Dedifferentiated amniotic fluid mesenchymal stem cell (primary cell): ENCODE measurements around the gene MCCC1.
"Not testable (repeated sequence)": the region's sequence is repeated elsewhere in the genome, so short reads cannot be mapped to it uniquely, and the experiment has no call there.

Experiments used
- DNase-seq: peaks from one replicate; pipeline ENCODE4 v3.0.0-alpha.2; 2016; ENCODE audit errors: extremely low spot score

MCCC1 gene

GRCh38 chr3:183046883-183047282 is 52.4 kb downstream of the MCCC1 start:
- no peak for DNase-seq

GRCh38 chr3:183044547-183045229 is 54.6 kb downstream of the MCCC1 start:
- DNase-seq = no peak

GRCh38 chr3:183038757-183039156 is 60.5 kb downstream of the MCCC1 start:
- DNase-seq = no peak

- no peak for DNase-seq
Observed at GRCh38 chr3:183038221-183038620, 61.1 kb downstream of the MCCC1 start.

GRCh38 chr3:183033746-183034145 is 65.5 kb downstream of the MCCC1 start:
- peak; percentile 50 for DNase-seq

- DNase-seq = no peak
Observed at GRCh38 chr3:183032880-183033555, 66.3 kb downstream of the MCCC1 start.

- DNase-seq = no peak
Observed at GRCh38 chr3:183031826-183032225, 67.5 kb downstream of the MCCC1 start.

- DNase-seq = no peak
Observed at GRCh38 chr3:183028416-183028815, 70.9 kb downstream of the MCCC1 start.

- DNase-seq = no peak
Observed at GRCh38 chr3:183027276-183027675, 72.0 kb downstream of the MCCC1 start.

GRCh38 chr3:183022936-183023516 is 76.3 kb downstream of the MCCC1 start:
- no peak for DNase-seq

GRCh38 chr3:183018421-183019192 is 80.7 kb downstream of the MCCC1 start:
- DNase-seq = no peak

- no peak for DNase-seq
Observed at GRCh38 chr3:183015185-183015584, 84.1 kb downstream of the MCCC1 start.

- no peak for DNase-seq
Observed at GRCh38 chr3:183013856-183014255, 85.4 kb downstream of the MCCC1 start.

- DNase-seq = no peak
Observed at GRCh38 chr3:183013074-183013473, 86.2 kb downstream of the MCCC1 start.

- no peak for DNase-seq
Observed at GRCh38 chr3:183008800-183009199, 90.5 kb downstream of the MCCC1 start.

GRCh38 chr3:183008303-183008702 is 91.0 kb downstream of the MCCC1 start:
- DNase-seq = no peak

GRCh38 chr3:183006396-183007002 is 92.8 kb downstream of the MCCC1 start:
- DNase-seq = no peak

GRCh38 chr3:182999767-183000166 is 99.5 kb downstream of the MCCC1 start:
- DNase-seq = no peak

- not testable (repeated sequence) for DNase-seq
Observed at GRCh38 chr3:182993486-182994201, 105.7 kb downstream of the MCCC1 start.

- no peak for DNase-seq
Observed at GRCh38 chr3:182989566-182989965, 109.7 kb downstream of the MCCC1 start.

GRCh38 chr3:182986021-182986420 is 113.3 kb downstream of the MCCC1 start:
- no peak for DNase-seq
